GM18868 (cell line): ENCODE measurements around the gene GDPD4.

Source experiments
- ATAC-seq: cut with Tn5 transposase; IDR thresholded peaks from one replicate; pipeline ENCODE4 v1.9.1; 2021; ENCODE audit warnings: mild to moderate bottlenecking, moderate library complexity; ENCODE audit not compliant: unreplicated experiment

Gene GDPD4

DNA sequence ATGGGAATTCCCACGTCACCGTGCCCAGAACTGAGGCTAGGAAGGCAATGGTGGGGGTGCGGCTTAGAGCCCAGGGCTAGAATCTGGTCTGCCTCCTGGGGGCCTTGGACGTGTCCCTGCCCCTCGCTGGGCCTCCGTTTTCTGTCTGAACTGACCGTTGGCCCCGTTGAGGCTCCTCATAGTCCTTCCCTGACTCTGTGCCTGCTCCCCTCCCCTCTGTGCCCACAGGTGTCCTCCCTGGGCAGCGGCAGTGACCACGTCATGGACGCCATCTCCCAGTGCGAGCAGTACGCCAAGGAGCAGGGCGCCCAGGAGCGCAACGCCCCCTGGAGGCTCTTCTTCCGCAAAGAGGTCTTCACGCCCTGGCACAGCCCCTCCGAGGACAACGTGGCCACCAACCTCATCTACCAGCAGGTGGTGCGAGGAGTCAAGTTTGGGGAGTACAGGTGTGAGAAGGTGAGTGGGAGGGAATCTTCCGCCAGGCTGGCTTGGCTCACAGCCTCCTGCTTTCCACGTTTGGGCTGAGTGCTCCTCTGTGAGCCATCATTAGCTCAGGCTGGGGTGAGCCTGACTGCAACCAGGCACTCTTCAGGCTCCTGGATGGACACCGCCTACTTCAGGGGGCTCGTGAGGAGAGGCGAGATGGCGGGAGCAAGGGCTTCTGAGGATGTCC lies 109.5 kb downstream of the GDPD4 start:
- no peak for ATAC-seq

DNA sequence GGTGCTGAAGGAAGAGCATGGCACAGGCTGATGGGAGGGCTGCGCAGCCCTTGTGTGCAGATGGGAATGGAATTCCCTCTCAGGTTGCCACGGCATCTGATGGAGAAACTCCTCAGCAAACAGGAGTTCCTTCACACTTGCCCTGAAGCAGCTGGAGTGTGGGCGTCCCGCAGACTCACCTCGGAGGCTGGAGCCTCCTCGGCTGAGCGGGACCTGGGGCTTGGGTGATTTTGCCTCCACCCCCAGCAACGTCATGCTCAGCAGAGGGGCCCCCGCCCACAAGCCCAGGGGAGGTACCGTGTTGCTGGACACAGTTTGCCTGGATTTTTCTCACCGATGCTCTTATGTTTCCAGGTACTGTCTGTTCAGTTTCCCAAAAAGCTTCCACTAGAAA lies 110.1 kb downstream of the GDPD4 start:
- no peak for ATAC-seq

GRCh38 chr11:77190331-77191075 lies 111.0 kb downstream of the GDPD4 start:
- no peak for ATAC-seq

GRCh38 chr11:77189588-77190210 lies 111.8 kb downstream of the GDPD4 start:
- no peak for ATAC-seq

- no peak for ATAC-seq
Measured at GRCh38 chr11:77188633-77189491, 112.6 kb downstream of the GDPD4 start.

- peak; percentile 47 for ATAC-seq
Measured at GRCh38 chr11:77187776-77188632, 113.5 kb downstream of the GDPD4 start.

DNA sequence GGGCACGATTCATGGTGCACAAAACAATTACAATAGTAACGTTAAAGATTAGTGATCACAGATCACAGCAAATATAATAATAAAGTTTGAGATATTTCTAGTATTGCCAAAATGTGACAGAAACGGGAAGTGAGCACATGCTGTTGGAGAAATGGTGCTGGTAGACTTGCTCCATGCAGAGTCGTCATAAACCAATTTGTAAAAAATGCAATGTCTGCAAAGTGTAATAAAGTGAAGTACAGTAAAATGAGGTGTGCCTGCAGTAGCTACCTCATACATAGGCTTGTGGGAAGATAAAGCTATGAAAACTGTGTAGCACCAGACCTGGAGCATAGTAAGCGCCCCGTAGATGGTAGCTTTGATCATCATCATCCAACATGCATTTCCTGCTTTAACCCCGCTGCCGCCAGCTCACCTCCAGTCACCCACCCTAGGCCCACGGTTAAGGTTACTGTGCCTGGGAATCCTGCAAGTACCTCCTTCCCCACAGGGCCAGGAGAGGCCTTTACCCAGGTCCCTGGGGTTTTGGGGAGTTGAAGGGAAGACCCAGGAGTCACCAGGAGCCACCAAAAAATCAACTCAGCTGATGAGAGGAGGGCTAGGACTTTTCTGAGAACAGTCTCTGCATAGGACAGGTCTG lies 114.3 kb downstream of the GDPD4 start:
- no peak for ATAC-seq

- no peak for ATAC-seq
Measured at GRCh38 chr11:77186302-77186701, 115.2 kb downstream of the GDPD4 start.

GRCh38 chr11:77184136-77184860 lies 117.2 kb downstream of the GDPD4 start:
- ATAC-seq: no peak

DNA sequence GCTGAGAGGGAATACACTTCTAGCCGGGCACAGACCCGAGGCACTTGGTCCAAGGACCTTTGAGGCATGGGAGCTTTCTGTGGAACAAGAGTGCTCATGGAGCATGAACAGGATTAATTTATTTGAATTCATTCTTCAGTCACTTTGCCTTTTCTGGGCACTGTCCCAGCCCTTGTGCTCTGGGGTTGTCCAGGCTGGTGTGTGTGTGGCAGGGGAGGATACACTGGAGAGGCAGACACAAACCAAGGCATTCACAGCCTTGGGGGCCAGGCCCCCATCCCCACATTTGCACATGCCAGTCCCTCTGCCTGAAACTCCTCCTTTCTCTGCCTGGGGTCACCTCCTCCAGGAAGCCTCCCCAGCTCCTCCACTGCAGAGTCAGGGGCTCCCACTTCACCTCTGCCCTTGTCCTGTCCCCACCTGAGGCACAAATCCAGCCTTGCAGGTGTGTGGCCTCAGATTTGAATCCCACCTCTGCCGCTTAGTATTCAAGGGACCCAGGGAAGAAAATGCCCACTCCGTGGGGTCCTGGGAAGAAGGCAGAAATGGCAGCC lies 118.0 kb downstream of the GDPD4 start:
- ATAC-seq: no peak

DNA sequence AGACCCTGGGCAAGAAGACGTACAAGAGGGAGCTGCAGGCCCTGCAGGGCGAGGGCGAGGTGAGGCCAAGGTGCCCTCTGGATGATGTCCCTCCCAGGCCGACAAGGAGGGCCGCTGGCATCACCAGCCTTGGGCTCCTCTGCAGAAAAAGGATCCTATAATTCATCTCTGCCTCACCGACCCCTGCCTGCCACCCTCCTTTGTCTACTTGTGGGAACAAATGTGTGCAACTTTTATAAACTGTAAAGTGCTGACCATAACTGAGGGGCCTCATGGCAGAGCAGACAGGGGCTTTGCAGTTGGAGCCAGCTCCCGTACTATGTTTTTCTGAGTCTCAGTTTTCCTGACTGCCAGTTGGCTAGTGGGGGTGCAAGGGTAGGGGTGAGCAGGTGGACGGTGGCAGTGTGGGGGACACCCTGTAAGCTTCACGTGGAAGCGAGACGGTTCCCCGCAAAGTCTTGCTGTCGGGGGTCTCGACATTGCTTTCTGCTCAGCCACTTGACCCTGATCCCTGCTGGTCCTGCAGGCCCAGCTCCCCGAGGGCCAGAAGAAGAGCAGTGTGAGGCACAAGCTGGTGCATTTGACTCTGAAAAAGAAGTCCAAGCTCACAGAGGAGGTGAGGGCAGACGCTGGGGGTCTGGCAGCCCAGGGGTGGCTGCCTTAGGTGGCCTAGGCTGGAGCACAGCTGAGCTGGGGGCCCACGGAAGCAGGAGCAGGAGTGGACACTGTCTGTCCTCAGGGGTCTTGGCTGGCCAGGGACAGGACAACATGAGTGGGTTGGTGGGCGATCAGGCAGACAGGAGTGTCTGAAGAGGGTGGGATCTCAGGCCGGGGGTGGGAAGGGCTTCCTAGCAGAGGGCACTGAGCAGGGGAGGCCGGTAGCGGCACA lies 118.7 kb downstream of the GDPD4 start:
- no peak for ATAC-seq

DNA sequence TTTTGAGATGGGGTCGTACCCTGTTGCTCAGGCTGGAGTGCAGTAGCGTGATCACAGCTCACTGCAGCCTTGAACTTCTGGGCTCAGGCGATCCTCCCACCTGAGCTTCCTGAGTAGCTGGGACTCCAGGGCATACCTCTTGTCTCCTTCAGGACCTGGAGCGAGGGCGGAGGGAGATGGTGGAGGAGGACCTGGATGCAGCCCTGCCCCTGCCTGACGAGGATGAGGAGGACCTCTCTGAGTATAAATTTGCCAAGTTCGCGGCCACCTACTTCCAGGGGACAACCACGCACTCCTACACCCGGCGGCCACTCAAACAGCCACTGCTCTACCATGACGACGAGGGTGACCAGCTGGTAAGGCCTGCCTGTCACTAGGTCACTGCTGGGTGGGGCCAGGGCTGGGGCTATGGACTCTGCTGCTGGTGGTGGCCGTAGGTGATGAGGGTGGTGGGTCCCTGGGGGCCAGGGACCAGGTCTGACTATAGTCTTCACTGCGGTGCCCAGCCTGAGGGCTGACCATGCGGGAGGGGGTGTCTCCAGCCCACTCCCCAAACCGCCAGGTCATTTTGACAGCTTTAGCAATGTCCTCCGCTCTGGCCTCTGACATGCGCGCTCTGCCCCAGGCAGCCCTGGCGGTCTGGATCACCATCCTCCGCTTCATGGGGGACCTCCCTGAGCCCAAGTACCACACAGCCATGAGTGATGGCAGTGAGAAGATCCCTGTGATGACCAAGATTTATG lies 119.5 kb downstream of the GDPD4 start:
- no peak for ATAC-seq

- no peak for ATAC-seq
Measured at GRCh38 chr11:77181226-77181625, 120.3 kb downstream of the GDPD4 start.

DNA sequence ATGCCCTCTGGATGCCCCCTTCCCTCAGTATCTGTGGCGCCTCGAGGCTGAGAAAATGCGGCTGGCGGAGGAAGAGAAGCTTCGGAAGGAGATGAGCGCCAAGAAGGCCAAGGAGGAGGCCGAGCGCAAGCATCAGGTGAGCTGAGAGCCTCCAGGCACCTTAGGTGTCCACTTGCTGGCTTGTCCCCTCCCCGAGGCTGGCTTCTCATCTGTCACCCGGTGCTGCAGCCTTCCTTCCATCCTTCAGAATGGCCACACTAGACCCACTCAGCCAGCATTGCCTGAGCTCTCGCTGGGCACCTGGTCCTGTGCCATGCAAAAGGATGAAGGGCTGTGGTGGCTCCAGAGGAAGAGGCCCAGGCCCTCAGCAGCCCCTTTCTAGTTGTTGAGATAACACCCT lies 121.1 kb downstream of the GDPD4 start:
- no peak for ATAC-seq

- ATAC-seq: no peak
Measured at GRCh38 chr11:77179681-77180080, 121.8 kb downstream of the GDPD4 start.

DNA sequence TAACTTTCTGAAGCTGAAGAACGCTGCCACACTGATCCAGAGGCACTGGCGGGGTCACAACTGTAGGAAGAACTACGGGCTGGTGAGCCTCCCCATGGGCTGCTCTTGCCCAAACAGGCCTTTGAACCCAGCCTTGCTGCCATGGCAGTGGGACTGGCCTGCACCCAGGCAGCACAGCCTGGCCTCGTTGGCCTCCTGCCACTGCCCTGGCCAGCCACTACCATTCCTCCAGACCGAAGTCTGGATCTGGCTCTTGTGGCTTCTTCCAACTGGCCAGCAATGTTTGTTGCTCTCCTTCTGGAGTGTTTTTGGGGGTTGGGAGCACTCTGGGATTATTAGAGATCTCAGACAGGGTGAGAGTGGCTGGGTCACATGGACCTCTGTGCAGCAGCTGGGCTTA lies 122.4 kb downstream of the GDPD4 start:
- ATAC-seq: no peak

DNA sequence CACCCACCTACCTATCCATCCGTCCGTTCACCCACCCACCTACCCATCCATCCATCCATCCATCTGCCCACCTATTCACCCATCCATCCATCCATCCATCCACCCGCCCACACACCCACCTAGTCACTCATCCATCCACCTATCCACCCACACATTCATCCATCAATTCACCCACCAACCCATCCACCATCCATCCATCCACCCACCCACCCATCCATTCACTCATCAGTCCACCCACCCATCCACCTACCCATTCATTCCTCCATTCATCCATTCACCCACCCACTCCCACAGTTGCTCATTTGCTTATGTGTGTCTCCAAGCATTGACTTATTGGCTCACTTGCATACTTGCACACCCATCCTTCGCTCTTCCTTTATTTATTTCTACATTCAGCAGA lies 123.3 kb downstream of the GDPD4 start:
- no peak for ATAC-seq
